Neural crest cell (in vitro differentiated cells): ENCODE results near the gene LDB3. TPM values are rescaled to one million over a fixed set of nuclear protein-coding genes. Genes with fewer than 3 reads are reported as not detected.

ENCODE experiments used
- DNase-seq: peaks from one replicate; pipeline ENCODE4 v3.0.0; 2021; ENCODE audit warnings: low read depth, mixed read lengths, low spot score
- H3K27ac Mint-ChIP-seq: one replicate; pipeline ENCODE4 v1.8.0; 2021; ENCODE audit warnings: mild to moderate bottlenecking, mixed read lengths; ENCODE audit not compliant: unreplicated experiment
- H3K27me3 Mint-ChIP-seq: 2 replicates; pipeline ENCODE4 v1.8.0; 2021; ENCODE audit warnings: low read depth, mild to moderate bottlenecking, mixed read lengths
- H3K36me3 Mint-ChIP-seq: 2 replicates; pipeline ENCODE4 v1.8.0; 2021; ENCODE audit warnings: low read depth, mild to moderate bottlenecking, mixed read lengths
- H3K4me1 Mint-ChIP-seq: 2 replicates; pipeline ENCODE4 v1.8.0; 2021; ENCODE audit warnings: mixed read lengths
- H3K4me3 Mint-ChIP-seq: one replicate; pipeline ENCODE4 v1.8.0; 2021; ENCODE audit warnings: mild to moderate bottlenecking, mixed read lengths
- H3K9me3 Mint-ChIP-seq: 2 replicates; pipeline ENCODE4 v1.8.0; 2021; ENCODE audit warnings: mixed read lengths
- CTCF ChIP-seq: fragments of 200-600 bp; sonication (generic); conservative IDR thresholded peaks from 2 replicates; pipeline ENCODE4 v1.5.0; 2021; ENCODE audit warnings: antibody characterized with exemption, mild to moderate bottlenecking
- total RNA-seq: library from RNA; stranded (reverse); gene quantifications from 2 replicates; pipeline ENCODE4 v1.2.1, GENCODE V29; 2021

Gene LDB3
- total RNA-seq, 1 donor from 2014 or later, result 0.56 TPM

GRCh38 chr10:86655173-86655540 lies 13.2 kb upstream of the LDB3 start:
- Mint-ChIP-seq H3K27me3 (no peaks in the 10 kb centered on the region), H3K4me3 (no peak overlapping the region), H3K4me1 (peaks cover 6% of the 10 kb centered on the region), H3K36me3 (no peaks in the 10 kb centered on the region), H3K9me3 (no peaks in the 10 kb centered on the region), H3K27ac (no peak overlapping the region)
- DNase-seq, result no peak
- no peak for TF ChIP-seq CTCF

GRCh38 chr10:86655596-86655995 lies 12.7 kb upstream of the LDB3 start:
- no peak overlapping the region for H3K27ac Mint-ChIP-seq
- no peak for TF ChIP-seq CTCF

GRCh38 chr10:86657011-86657395 lies 11.3 kb upstream of the LDB3 start:
- Mint-ChIP-seq H3K9me3 (no peaks in the 10 kb centered on the region), H3K4me1 (no peaks in the 10 kb centered on the region), H3K27me3 (no peaks in the 10 kb centered on the region), H3K27ac (no peak overlapping the region), H3K4me3 (no peak overlapping the region), H3K36me3 (no peaks in the 10 kb centered on the region)
- no peak for DNase-seq
- no peak for TF ChIP-seq CTCF

More at GRCh38 chr10:86655596-86655995, 12.7 kb upstream of the LDB3 start:
- H3K4me1 Mint-ChIP-seq, result peaks cover 2% of the 10 kb centered on the region
- H3K36me3 Mint-ChIP-seq, result no peaks in the 10 kb centered on the region
- H3K27me3 Mint-ChIP-seq, result no peaks in the 10 kb centered on the region
- DNase-seq, result no peak
- H3K4me3 Mint-ChIP-seq, result no peak overlapping the region
- H3K9me3 Mint-ChIP-seq, result no peaks in the 10 kb centered on the region

GRCh38 chr10:86657396-86658011 lies 10.8 kb upstream of the LDB3 start:
- no peaks in the 10 kb centered on the region for H3K27me3 Mint-ChIP-seq
- no peak for DNase-seq
- H3K4me3 Mint-ChIP-seq, result no peak overlapping the region
- H3K27ac Mint-ChIP-seq, result no peak overlapping the region
- H3K36me3 Mint-ChIP-seq, result no peaks in the 10 kb centered on the region
- no peaks in the 10 kb centered on the region for H3K4me1 Mint-ChIP-seq
- no peak for TF ChIP-seq CTCF
- H3K9me3 Mint-ChIP-seq, result no peaks in the 10 kb centered on the region

- no peaks in the 10 kb centered on the region for H3K9me3 Mint-ChIP-seq
- H3K4me3 Mint-ChIP-seq, result no peak overlapping the region
- TF ChIP-seq CTCF, result no peak
- no peak overlapping the region for H3K27ac Mint-ChIP-seq
- H3K36me3 Mint-ChIP-seq, result no peaks in the 10 kb centered on the region
- no peaks in the 10 kb centered on the region for H3K27me3 Mint-ChIP-seq
- no peaks in the 10 kb centered on the region for H3K4me1 Mint-ChIP-seq
- DNase-seq, result no peak
These were observed 10.0 kb upstream of the LDB3 start for GRCh38 chr10:86658261-86658741.
